Activated CD4-positive, alpha-beta T cell treated with anti-CD3 and anti-CD28 coated beads for 1 hour (primary cell): ENCODE data around the gene TK2.
"Not testable (repeated sequence)": the region's sequence is repeated elsewhere in the genome, so short reads cannot be mapped to it uniquely, and the experiment has no call there.

Experiments used
- DNase-seq: peaks from one replicate; pipeline ENCODE4 v3.0.0-alpha.2; 2020

TK2 gene

DNA sequence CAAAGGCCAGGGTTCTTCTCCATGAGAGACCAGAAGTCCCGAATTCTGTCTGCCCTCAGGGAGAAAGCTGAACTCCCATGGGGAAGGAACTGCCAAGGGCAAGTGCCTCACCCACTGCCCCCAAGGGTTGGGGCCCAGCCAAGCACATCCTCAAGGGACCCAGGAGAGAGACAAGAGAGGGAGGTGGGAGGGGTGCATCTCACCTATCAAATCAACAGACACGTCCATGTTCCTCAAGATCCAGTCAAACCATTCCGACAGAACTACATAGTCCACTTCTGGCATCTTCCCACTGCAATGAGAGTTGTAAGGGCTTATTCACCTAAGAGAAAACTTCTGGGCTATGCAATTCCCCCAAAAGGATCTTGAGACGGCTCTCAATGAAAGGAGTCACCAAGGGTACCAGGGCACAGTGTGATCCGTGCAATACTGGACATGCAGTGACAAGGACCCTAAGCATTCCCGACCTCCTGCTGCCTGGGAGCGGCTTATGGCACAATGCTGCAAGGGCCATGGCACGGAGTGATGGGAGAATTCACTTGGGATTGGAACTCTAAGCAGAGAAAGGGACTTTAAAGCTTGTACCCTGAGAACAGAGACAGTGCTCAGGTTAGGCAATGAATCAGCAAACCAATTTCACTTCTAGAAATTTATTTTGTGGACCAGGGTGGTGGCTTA lies 32.2 kb downstream of the TK2 start:
- no peak for DNase-seq

DNA sequence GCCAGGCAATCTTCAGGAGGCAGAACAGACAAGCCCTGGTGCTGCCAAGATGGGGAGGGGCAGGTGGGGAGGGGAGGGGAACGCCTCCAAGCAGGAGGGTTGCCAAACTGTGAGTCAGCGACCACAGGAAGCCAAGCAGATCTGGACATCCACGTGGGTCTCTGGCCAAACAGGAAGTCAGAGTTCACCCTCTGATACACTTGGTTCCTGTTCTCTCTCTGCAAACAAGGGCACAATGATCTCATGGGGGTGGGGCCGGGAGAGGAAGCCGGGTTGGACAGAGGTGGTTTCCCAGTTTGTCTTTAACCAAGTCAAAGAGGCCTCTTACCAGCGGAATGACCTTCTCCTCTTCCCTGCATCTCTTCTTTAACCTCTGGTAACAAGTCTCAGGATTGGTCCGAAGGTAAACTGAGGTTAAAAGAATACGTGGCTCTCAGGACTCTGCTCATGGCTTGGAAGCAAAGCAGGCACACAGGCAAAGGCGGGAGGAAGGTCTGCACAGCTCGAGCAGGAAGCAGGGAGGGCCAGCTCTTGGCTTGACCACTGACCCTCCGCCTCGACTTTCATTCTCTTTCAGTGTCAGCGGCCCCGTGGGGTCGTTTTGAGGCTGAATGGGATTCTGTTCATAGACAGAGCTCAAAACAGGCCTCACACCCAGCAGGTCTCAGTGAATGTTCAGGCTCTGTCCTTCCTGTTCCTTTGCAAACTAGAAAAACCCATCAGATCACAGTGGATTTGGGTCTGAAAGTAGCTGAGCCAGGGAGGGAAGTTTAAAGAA lies 32.9 kb downstream of the TK2 start:
- DNase-seq: peak; percentile 45

DNA sequence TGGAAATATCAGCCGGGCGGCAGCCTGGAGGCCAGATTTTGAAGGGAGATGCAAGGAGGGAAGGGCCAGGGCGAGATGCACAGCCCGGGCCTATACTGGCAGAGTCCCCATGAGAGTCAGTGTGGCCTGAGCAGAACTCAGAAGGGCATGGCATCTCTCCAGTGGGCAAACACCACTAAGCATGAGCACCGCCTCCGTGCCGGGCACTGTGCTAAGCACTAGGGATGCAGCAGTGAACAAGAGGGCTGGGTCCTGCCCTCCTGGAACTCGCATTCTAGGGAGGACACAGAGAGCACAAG lies 33.5 kb downstream of the TK2 start:
- no peak for DNase-seq

DNA sequence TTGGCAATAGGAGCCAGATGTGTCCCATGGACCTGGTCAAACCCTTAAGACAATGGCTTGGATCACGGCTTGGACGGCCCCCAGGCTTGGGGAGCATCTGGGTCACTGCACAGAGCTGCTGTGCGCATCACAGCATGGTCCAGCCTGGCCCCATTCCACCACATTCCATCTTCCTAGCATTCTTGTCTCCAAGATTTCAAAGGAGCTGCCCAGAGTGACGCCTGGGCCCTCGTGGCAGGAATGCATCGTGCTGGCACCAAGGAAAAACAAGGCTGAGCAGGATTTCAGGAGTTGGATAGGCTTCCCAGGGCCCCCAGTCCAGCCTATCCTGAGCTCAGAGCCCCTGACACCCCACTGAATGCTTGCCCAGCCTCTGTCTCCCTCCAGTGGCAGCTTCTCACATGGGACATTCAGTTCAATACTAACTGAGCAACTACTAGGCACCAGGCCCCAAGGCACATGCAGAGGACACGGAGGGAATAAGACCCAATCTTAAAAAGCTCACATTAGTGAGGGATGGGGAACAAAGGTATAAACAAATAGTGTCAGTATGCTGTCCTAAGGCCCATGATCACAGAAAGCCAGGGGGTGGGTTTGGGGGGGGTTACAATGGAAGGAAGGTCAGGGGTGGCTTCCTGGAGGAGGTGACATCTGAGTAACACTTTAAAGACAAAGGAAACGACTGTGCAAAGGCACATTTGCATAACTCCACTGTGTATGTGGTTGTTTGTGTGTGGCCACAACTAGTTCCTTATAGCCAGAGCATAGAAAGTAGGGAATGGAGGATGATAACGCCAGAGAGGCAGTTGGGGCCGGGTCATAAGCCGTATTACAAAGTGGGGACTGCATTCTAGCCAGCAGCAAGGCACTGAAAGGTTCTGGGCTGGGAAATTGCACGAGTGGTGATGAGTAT lies 34.1 kb downstream of the TK2 start:
- no peak for DNase-seq

DNA sequence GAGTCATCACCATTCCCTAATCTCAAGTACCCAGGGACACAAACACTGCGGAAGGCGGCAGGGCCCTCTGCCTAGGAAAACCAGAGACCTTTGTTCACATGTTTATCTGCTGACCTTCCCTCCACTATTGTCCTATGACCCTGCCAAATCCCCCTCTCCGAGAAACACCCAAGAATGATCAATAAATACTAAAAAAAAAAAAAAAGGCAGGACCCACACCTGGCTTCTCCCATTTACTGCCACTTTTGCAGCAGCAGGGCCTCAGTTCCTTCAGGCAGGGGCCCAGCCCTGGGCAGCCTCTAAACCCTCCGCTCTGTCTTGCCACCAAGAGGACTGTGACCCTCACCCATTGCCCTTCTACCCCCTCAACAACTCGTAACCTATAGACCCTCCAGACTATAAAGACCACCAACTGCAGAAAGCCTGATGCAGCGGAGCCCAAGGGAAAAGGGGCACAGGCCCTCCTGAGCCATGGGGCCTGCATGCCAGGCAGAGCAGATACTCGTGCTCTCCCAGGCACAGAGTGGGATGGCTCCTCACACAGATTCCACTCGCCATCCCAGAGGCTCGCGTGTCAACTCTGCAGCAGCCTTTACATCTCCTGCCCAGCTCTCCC lies 34.8 kb downstream of the TK2 start:
- DNase-seq: not testable (repeated sequence)

DNA sequence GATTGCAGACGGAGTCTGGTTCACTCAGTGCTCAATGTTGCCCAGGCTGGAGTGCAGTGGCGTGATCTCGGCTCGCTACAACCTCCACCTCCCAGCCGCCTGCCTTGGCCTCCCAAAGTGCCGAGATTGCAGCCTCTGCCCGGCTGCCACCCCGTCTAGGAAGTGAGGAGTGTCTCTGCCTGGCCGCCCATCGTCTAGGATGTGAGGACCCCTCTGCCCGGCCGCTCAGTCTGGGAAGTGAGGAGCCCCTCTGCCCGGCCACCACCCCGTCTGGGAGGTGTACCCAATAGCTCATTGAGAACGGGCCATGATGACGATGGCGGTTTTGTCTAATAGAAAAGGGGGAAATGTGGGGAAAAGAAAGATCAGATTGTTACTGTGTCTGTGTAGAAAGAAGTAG lies 35.5 kb downstream of the TK2 start:
- not testable (repeated sequence) for DNase-seq

DNA sequence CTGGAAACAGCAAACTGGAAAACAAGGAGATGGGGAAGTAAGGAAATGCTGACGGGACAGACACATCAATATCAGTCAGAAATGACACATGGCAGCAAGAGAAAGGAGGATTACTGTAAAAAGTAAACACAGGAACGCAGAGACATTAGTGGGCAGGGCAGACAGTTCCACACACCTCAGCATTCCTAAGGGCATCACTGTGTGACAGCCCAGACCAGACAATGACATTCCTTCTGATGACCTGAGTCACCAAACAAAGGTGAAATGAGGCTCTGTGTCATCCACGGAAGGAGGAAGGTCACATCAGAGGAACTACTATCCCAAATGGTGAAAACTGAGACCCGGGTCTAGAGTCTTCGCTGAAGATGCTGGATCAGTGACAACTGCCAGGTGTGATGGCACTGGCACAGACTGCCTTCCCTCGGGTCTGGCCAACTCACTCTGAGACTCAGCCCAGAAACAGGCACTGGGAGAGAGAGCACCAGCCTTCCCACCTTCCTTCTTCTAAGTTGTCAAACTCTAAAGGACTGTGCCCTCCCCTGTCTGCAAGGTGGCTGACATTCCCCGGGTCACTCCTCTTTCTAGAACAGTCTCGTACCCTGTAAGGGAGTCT lies 36.7 kb downstream of the TK2 start:
- no peak for DNase-seq

DNA sequence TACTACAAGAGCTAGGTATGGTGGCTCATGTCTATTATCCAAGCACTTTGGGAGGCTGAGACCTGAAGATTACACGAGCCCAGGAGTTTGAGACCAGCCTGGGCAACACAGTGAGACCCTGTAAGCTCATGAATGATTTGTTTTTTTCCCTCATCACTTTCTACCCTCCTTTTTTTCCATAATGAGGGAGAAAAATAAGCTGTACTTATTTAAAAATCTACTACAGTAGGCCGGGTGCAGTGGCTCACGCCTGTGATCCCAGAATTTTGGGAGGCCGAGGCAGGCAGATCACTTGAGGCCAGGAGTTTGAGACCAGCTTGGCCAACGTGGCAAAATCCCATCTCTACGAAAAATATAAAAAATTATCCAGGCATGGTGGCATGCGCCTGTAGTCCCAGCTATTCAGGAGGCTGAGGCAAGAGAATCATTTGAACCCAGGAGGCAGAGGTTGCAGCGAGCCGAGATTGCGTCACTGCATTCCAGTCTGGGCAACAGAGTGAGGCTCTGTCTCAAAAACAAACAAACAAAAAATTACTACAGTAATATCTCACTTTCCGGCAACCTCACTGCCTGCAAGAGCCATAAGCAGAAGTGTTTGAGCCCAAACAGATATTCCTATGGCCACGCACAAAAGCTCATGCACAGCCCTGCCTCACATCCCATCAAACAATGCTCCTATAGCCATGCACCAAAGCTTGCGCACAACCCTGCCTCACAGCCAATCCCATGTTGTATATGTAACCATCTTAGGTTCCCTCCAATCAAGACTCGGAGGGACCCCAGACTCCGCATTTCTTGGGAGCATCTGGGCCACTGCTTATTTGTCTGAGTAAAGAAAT lies 37.4 kb downstream of the TK2 start:
- no peak for DNase-seq

DNA sequence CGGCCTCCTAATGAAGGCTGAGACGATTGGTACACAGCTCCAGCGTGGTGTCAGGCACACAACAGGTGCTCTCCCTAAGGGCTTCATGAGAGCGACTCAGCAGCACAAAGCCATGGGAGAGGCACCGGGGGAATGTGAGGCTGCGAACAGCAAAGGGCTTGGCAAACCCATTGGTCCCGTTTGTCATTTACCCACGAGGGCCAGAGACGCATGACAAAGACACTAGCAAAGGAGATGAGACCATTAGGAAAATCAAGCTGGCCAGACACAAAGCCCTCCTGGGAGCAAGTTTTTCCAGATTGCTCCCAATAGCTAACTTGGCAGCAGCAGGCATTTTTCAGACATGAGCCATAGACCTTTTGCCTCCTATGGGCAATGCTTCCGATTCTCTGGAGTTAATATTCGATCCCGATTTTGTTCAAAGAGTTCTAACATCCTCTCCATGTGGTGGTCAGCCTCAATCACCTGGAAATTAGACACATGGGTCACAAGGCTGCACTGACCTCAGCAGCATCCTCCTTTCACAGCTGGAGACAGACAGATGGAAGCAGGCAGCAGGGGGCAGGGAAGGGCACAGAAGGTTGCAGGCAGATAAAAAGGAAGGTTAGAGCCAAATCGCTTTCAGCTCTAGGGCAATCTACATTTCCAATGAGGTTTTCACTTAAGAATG lies 38.2 kb downstream of the TK2 start:
- DNase-seq: no peak

DNA sequence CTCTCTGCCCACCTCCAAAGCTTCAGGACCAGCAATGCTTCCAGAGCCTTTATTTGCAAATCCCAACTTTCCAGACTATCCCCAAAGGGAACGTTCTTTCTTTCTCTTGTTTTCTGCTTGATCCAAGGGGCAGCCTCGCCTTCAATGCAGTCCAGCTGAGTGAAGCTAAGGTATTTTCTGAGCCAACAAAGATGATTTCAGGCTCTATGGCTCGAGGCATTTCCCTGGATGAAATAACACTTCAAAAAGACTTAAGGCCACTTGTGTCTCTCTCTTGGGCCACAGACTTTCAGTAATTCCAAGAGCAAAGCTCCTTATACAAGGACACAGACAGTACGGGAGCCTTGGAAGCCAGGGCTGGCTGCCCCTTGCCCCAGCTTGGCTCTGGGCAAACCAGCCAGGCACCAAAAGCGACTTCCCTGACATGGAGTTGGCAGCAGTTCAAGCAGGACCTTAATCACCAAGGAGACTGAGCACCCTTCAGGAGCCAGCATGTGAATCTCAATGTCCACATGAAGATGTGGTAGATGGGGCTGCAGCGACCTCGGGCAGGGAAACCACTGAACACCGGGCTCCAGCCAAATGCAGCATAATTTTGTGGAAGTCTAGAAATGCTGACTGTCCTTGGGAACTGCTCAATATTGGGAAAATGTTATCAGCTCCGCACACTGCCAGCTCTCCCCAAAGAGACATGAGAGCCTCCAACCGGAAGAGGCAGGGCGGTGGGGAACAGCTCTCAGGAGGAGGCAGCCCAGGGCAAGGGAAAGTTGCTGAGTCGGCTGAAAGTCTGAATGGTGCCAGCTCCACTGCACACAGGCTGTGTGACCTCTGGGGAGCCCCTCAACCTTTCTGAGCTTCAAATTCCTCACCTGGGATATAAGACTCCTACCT lies 39.0 kb downstream of the TK2 start:
- no peak for DNase-seq

DNA sequence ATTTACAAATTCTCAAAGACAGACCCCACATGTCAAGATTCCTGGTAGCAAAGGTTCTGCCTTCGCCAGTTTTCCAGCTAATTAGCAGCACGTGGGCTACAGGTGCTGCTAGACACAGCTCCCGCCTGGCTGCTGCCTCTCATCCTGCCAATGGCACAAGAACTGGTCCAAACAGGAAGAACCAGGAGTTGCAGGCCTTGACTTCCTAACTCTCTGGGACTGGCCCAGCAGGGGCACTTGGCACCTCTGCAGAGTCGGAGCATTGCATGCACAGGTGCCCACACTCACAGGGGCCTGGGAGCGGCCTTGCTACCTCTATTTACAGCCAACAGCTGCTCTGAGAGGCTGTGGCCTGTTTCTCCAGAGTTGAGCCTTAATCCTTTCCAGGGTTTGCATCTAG lies 39.6 kb downstream of the TK2 start:
- DNase-seq: no peak

DNA sequence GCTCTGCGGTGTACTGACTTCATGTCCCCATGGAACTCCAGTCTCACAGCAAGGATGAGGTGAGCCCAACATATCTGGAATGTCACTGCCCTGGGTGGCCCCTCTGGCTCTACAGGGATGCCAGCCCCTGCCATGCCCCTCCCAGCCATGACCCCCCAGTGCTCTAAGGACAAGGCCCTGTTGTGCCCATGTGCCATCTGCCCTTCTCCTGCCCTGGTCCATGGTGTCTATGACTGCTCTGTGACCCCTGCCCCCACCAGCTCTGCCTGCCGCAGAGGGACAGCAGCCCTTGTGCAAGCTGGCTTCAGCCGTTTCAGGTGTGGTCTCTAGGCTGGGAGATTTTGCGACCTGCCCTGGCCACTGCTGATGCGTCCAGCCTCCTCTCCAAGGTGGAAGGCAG lies 40.3 kb downstream of the TK2 start:
- DNase-seq: no peak

DNA sequence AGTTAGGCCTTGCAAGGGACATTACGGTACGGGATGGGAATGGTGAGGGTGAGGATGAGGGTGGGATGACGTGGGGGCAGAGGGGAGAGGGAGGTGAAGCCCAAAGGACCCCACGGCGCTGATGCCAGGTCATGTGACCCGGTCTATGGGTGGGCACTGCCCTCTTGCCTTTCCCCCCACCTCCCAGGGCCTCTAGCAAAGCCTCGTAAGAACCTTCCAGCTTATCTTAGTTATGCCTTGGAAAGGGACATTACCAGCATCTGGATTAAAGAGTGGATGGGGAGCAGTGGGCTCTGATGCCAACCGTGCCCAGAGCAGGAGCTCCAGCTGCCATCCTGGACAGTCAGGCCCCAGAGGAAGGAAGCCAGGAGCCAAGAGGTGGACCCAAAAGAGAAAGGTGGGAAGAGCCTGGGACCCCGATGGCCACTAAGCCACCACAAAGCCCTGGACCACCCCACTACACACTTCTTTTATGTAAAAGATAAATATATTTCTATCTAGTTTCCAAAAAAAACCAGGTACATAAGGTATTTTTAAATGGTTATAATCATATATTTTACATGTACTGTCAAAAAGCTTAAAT lies 40.9 kb downstream of the TK2 start:
- no peak for DNase-seq

DNA sequence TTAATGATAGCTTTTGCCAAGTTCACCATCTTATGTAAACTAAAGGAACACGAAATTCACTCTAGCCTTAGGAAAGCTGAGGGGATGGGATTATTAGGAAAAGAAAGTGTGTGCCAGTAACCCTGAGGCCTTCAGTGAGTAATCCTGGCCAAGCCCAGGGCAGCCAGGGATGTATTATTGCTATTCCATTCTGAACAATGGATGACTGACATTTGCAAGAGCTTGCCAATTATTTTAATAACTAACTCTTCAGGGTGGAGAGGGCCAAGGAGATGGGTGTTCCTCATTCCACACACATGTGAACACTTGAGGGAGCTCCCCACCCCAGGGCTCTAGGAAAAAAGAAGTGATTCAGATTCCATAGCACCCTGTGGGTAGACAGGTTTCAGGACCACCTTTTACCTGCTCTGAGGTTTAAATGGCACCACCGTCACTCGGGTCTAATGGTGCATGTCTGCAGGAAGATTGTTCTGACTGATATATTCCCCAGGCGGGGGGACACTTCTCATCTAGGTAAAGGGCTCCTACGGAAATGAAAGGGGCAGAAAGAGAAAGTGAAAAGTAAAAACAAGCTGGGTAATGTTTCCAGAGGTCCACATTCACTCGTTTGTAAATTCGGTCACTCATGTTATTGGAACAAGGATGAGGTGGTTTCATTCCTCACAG lies 41.5 kb downstream of the TK2 start:
- no peak for DNase-seq

DNA sequence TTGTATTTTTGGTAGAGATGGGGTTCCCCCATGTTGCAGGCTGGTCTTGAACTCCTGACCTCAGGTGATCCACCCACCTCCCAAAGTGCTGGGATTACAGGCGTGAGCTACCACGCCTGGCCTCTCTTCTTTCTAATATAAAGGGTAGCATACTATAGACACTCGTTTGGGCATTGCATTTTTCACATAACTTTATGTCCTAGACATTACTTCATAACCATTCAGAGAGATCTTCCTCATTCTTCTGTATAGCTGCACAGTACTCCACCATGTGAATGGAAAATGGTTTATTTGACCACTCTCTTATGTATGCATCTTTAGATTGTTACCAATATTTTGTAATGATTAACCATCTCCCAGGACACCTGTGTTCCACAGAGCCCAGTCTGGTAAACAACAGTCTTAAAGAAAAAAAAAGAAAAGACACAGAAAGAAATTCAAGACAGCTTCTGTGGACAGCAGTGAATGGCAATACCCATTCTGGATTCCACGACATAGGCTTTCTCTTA lies 42.1 kb downstream of the TK2 start:
- DNase-seq: no peak

DNA sequence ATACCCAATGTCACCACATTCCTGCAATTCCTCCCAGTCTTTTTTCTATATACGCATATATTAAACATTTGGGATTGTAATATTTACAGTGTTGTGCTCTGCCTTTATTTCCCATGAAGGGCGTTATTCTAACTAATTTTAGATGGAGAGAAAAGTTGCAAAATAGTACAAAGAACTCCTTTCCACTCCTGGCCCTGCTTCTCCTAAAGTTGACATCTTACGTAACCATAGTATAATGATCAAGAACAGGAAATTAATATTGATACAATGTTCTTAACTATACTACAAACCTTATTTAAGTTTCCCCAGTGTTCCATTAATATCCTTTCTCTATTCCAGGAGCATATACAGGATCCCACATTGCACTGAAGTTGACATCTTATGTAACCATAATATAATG lies 46.3 kb downstream of the TK2 start:
- DNase-seq: no peak

DNA sequence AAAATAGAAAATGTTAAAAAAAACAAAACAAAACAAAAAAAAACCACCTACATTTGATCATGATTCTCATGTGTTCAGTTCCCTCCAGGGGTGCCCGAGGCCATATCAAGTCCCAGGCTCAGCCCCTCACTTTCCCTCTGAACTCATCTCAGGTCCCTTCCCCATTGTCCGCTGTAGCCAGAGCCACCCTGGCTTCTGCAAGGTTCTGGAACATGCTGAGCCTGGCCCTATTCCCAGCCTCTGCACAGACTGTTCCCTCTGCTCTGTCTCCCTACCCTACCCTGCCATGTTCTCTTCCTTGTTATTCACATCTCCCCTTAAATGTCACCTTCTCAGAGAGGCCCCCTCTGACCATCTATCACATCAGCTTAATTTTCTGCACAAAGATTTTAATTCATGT lies 46.9 kb downstream of the TK2 start:
- DNase-seq: no peak

DNA sequence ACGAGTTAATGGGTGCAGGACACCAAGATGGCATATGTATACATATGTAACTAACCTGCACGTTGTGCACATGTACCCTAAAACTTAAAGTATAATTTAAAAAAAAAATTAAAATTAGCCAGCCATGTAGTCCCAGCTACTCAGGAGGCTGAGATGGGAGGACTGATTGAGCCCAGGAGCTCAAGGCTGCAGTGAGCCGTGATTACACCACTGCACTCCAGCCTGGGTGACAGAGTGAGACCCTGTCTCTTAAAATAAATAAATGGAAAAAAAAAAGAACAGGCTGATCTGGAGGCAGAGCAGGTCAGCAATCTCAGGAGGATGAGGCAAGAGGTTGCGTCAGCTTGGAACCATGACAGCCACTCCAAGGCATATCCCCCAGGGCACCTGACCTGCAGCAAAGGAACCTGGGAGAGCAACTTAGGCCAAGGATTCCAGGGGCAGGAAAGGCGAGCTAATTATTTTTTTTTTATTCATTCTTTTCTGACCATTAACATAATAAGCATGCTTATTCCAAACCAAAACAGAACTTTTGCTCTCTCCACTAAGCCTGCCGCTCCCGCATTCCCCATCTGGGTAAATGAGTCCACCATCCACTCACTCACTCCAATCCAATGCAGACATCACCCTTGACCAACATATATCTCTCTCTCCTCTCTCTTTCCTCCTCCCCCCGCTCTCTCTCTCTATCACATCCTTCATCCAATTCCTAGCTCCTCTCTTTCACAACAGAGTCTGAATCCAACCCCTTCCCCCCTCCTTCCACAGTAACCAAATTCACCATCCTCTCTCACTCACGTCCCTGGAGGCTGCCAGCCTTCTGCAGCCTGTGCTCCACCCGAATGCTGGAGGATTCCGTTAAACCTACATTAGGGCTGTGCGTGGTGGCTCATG lies 47.7 kb downstream of the TK2 start:
- no peak for DNase-seq
